Measurements from ENCODE around the gene NATD1. TPM values are rescaled to one million over a fixed set of nuclear protein-coding genes. Genes with fewer than 3 reads are reported as not detected.

The NATD1 gene
- polyA plus RNA-seq, 1 of the 3 experiments (the other 2 are of a cell fraction): 3.9 TPM

DNA sequence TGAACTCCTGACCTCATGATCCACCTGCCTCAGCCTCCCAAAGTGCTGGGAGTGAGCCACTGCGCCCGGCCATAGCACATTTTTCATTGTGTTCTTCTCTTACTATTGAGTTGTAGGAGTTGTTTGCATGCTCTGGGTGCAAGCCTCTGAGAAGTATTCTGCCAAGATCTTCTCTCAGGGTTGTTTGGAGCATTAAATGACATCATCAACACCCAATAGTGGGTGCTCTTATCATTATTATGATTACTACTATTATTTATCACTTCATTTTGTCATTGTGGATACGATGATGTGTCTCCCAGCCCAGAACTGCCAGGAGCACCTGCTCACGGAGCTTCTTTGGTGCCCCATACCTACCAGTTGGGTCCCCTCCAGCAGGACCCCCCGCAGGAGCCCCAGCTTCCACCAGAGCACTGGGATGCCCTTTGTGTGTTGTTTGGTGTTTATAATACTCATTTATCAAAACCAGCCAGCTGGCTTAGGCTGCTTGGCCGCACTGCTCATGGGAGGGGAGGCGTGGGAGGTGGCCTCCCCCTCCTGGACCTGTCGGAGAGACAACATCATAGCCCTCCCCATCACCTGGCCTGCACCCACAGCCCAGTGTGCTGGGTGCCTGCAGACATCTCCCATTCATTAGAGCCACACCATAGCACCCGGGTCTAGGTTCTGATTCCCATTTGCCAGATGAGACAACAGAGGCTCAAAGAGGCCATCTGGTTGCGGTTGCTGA is 18.4 kb upstream of the NATD1 start:
- no peaks in the 10 kb centered on the region for H3F3A ChIP-seq (replicated peaks; ENCODE audit: insufficient read depth)
- no peaks in the 10 kb centered on the region for H4K20me1 ChIP-seq (ENCODE audit: insufficient read depth)
- no peak for TF ChIP-seq TEAD4 (IDR thresholded peaks at IDR 0.05; ENCODE audit: borderline replicate concordance, insufficient read depth)
- TF ChIP-seq EP300 (IDR thresholded peaks at IDR 0.05; ENCODE audit: borderline replicate concordance in 1 of 2, low read depth in 1 of 2, low read length in 1 of 2): no peak
- H3K27ac ChIP-seq (ENCODE audit: low read depth in 2 of 2, low read length in 1 of 2): no peak overlapping the region
- H3K4me2 ChIP-seq: no peak overlapping the region
- H3K9me2 ChIP-seq: no peaks in the 10 kb centered on the region
- H3K27me3 ChIP-seq (ENCODE audit: insufficient read depth): no peaks in the 10 kb centered on the region
- no peaks in the 10 kb centered on the region for H3K79me2 ChIP-seq (ENCODE audit: insufficient read depth)
- no peak for DNase-seq
- H3K36me3 ChIP-seq (replicated peaks in 1 of 2; ENCODE audit: control insufficient read depth in 1 of 2, insufficient read depth in 2 of 2, low read length in 1 of 2): no peaks in the 10 kb centered on the region
- ChIA-PET CTCF (interaction anchor here (1.0 kb wide), 1 partner anchor 8 kb away, joined by 6 read pairs; no protein-coding TSS in a partner anchor), POLR2A (no interaction called here)
- H2AFZ ChIP-seq (ENCODE audit: low read depth): no peak overlapping the region
- H3K4me3 ChIP-seq (ENCODE audit: low read depth in 2 of 2, low read length in 1 of 2): no peak overlapping the region
- 80% methylated on average over 5 of the region's 10 CpGs for whole genome bisulfite sequencing (ENCODE audit: low lambda C conversion rate)
- H3K9ac ChIP-seq: no peak overlapping the region
- peaks cover 6 to 13% of the 10 kb centered on the region in 2 experiments; a peak in 2 of 4 replicates for H3K4me1 ChIP-seq (ENCODE audit: control insufficient read depth in 1 of 2, insufficient read depth in 2 of 2, low read depth in 1 of 2, low read length in 1 of 2)
- H3K9me3 ChIP-seq: no peaks in the 10 kb centered on the region

DNA sequence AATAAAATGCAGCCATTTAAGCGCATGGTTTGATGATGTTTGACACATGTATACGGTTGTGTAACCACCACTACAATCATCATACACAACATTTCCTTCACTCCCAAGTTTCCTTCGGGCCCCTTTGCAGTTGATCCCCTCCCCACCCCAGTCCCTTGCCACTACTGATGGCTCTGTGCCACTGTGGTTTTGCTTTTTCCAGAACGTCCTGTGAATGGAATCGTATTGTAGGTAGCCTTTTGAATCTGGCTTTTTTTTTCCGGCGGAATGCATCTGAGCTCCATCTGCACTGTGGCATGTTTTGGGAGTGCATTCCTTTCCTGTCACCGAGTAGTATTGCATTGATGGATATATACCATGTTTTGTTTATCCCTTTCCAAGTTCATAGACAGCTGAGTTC is 16.2 kb upstream of the NATD1 start:
- H3K79me2 ChIP-seq (ENCODE audit: insufficient read depth): no peaks in the 10 kb centered on the region
- H3F3A ChIP-seq (replicated peaks; ENCODE audit: insufficient read depth): no peaks in the 10 kb centered on the region
- H3K4me3 ChIP-seq (ENCODE audit: low read depth in 2 of 2, low read length in 1 of 2): no peak overlapping the region
- H3K9ac ChIP-seq: no peak overlapping the region
- 73% methylated on average over 8 of the region's 8 CpGs for WGBS (ENCODE audit: low lambda C conversion rate)
- no peak overlapping the region for H2AFZ ChIP-seq (ENCODE audit: low read depth)
- no peaks in the 10 kb centered on the region; a peak in 1 of 4 replicates for H3K4me1 ChIP-seq (ENCODE audit: control insufficient read depth in 1 of 2, insufficient read depth in 2 of 2, low read depth in 1 of 2, low read length in 1 of 2)
- POLR2A ChIA-PET: interaction anchor here (0.6 kb wide), 1 partner anchor 11 kb away, joined by 3 read pairs; no protein-coding TSS in a partner anchor
- no peak overlapping the region for H3K4me2 ChIP-seq
- CTCF ChIA-PET: interaction anchor here (2.0 to 2.3 kb wide), 2 partner anchors 10 to 141 kb away, joined by 13 to 14 read pairs; no protein-coding TSS in a partner anchor
- DNase-seq: no peak
- TF ChIP-seq, protein P1, sequence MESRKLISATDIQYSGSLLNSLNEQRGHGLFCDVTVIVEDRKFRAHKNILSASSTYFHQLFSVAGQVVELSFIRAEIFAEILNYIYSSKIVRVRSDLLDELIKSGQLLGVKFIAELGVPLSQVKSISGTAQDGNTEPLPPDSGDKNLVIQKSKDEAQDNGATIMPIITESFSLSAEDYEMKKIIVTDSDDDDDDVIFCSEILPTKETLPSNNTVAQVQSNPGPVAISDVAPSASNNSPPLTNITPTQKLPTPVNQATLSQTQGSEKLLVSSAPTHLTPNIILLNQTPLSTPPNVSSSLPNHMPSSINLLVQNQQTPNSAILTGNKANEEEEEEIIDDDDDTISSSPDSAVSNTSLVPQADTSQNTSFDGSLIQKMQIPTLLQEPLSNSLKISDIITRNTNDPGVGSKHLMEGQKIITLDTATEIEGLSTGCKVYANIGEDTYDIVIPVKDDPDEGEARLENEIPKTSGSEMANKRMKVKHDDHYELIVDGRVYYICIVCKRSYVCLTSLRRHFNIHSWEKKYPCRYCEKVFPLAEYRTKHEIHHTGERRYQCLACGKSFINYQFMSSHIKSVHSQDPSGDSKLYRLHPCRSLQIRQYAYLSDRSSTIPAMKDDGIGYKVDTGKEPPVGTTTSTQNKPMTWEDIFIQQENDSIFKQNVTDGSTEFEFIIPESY (IDR thresholded peaks at IDR 0.05; ENCODE audit: borderline replicate concordance, low read depth): no peak
- TF ChIP-seq, protein P2, sequence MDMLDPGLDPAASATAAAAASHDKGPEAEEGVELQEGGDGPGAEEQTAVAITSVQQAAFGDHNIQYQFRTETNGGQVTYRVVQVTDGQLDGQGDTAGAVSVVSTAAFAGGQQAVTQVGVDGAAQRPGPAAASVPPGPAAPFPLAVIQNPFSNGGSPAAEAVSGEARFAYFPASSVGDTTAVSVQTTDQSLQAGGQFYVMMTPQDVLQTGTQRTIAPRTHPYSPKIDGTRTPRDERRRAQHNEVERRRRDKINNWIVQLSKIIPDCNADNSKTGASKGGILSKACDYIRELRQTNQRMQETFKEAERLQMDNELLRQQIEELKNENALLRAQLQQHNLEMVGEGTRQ (IDR thresholded peaks at IDR 0.05; ENCODE audit: borderline replicate concordance, low read depth, low read length): no peak
- TF ChIP-seq NRF1 (IDR thresholded peaks at IDR 0.05; ENCODE audit: low read depth, low read length) (no peak), ELF1 (IDR thresholded peaks at IDR 0.05) (no peak), EZH2phosphoT487 (IDR thresholded peaks at IDR 0.05; ENCODE audit: borderline replicate concordance, low read depth) (no peak), POLR2AphosphoS5 (IDR thresholded peaks at IDR 0.05; ENCODE audit: low read depth, low read length) (no peak)
- no peaks in the 10 kb centered on the region for H3K9me2 ChIP-seq
- H3K9me3 ChIP-seq: no peaks in the 10 kb centered on the region
- H3K27me3 ChIP-seq (ENCODE audit: insufficient read depth): no peaks in the 10 kb centered on the region
- H3K36me3 ChIP-seq (replicated peaks in 1 of 2; ENCODE audit: control insufficient read depth in 1 of 2, insufficient read depth in 2 of 2, low read length in 1 of 2): no peaks in the 10 kb centered on the region
- H3K27ac ChIP-seq (ENCODE audit: low read depth in 2 of 2, low read length in 1 of 2): no peak overlapping the region
- H4K20me1 ChIP-seq (ENCODE audit: insufficient read depth): no peaks in the 10 kb centered on the region

Measured in SK-N-SH (cell line).